Measurements from ENCODE around the gene FBLN1. TPM values are rescaled to one million over a fixed set of nuclear protein-coding genes. Genes with fewer than 3 reads are reported as not detected.

The FBLN1 gene
- polyA plus RNA-seq, 1 experiment, result 241 TPM

- ChIA-PET POLR2A (interaction anchor here (0.5 kb wide), 1 partner anchor 456 kb away, joined by 4 read pairs; no protein-coding TSS in a partner anchor), CTCF (interaction anchor here (0.6 to 2.1 kb wide), 17 partner anchors 10 to 406 kb away, joined by 3 to 14 read pairs (median 3); no protein-coding TSS in a partner anchor)
- peak; percentile 41 for DNase-seq (ENCODE audit: low read depth, low spot score)
- Histone ChIP-seq H3K27me3 (ENCODE audit: control insufficient read depth, insufficient read depth, low read length) (no peaks in the 10 kb centered on the region), H3K4me3 (ENCODE audit: low read depth, low read length) (no peak overlapping the region), H3K27ac (ENCODE audit: low read depth, low read length) (no peak overlapping the region), H3K9me3 (ENCODE audit: control insufficient read depth, insufficient read depth, low read length) (no peaks in the 10 kb centered on the region; the same call in 1 of the 2 replicates)
- TF ChIP-seq CTCF (IDR thresholded peaks at IDR 0.05; ENCODE audit: low read depth, low read length), result peak; percentile 95
These were observed 75.3 kb downstream of the FBLN1 start for GRCh38 chr22:45577746-45578523.

GRCh38 chr22:45578524-45579147, 76.0 kb downstream of the FBLN1 start:
- Histone ChIP-seq H3K27me3 (ENCODE audit: control insufficient read depth, insufficient read depth, low read length) (no peaks in the 10 kb centered on the region), H3K27ac (ENCODE audit: low read depth, low read length) (no peak overlapping the region), H3K9me3 (ENCODE audit: control insufficient read depth, insufficient read depth, low read length) (no peaks in the 10 kb centered on the region; the same call in 1 of the 2 replicates), H3K4me3 (ENCODE audit: low read depth, low read length) (no peak overlapping the region)
- POLR2A ChIA-PET, result no interaction called here
- no peak for DNase-seq (ENCODE audit: low read depth, low spot score)
- CTCF ChIA-PET, result interaction anchor here (0.6 to 2.1 kb wide), 12 partner anchors 23 to 391 kb away, joined by 3 to 13 read pairs (median 3); no protein-coding TSS in a partner anchor
- TF ChIP-seq CTCF (IDR thresholded peaks at IDR 0.05; ENCODE audit: low read depth, low read length), result no peak

GRCh38 chr22:45579306-45579705, 76.6 kb downstream of the FBLN1 start:
- CTCF ChIA-PET, result no interaction called here
- H3K9me3 ChIP-seq (ENCODE audit: control insufficient read depth, insufficient read depth, low read length), result no peaks in the 10 kb centered on the region; the same call in 1 of the 2 replicates
- no peak for DNase-seq (ENCODE audit: low read depth, low spot score)
- no peak overlapping the region for H3K27ac ChIP-seq (ENCODE audit: low read depth, low read length)
- POLR2A ChIA-PET, result no interaction called here
- no peaks in the 10 kb centered on the region for H3K27me3 ChIP-seq (ENCODE audit: control insufficient read depth, insufficient read depth, low read length)
- TF ChIP-seq CTCF (IDR thresholded peaks at IDR 0.05; ENCODE audit: low read depth, low read length), result no peak
- no peak overlapping the region for H3K4me3 ChIP-seq (ENCODE audit: low read depth, low read length)

GRCh38 chr22:45579806-45580725, 77.4 kb downstream of the FBLN1 start:
- Histone ChIP-seq H3K4me3 (ENCODE audit: low read depth, low read length) (no peak overlapping the region), H3K9me3 (ENCODE audit: control insufficient read depth, insufficient read depth, low read length) (no peaks in the 10 kb centered on the region), H3K27ac (ENCODE audit: low read depth, low read length) (no peak overlapping the region), H3K27me3 (ENCODE audit: control insufficient read depth, insufficient read depth, low read length) (no peaks in the 10 kb centered on the region)
- ChIA-PET CTCF (interaction anchor here (0.6 kb wide), 1 partner anchor 71 kb away, joined by 3 read pairs; no protein-coding TSS in a partner anchor), POLR2A (no interaction called here)
- no peak for DNase-seq (ENCODE audit: low read depth, low spot score)
- no peak for TF ChIP-seq CTCF (IDR thresholded peaks at IDR 0.05; ENCODE audit: low read depth, low read length)

All from AG04450 (cell line).